Measurements from ENCODE around the gene TCEA2. TPM values are rescaled to one million over a fixed set of nuclear protein-coding genes. Genes with fewer than 3 reads are reported as not detected.

TCEA2 gene
- total and polyA plus RNA-seq, 2 of the 13 experiments (the other 11 are each of a cell fraction or from before 2014, with no cell fraction given), result 28.1 to 33.7 TPM

GRCh38 chr20:64065974-64066343 is 3.0 kb downstream of the TCEA2 start (continued):
- TF ChIP-seq, protein P1, sequence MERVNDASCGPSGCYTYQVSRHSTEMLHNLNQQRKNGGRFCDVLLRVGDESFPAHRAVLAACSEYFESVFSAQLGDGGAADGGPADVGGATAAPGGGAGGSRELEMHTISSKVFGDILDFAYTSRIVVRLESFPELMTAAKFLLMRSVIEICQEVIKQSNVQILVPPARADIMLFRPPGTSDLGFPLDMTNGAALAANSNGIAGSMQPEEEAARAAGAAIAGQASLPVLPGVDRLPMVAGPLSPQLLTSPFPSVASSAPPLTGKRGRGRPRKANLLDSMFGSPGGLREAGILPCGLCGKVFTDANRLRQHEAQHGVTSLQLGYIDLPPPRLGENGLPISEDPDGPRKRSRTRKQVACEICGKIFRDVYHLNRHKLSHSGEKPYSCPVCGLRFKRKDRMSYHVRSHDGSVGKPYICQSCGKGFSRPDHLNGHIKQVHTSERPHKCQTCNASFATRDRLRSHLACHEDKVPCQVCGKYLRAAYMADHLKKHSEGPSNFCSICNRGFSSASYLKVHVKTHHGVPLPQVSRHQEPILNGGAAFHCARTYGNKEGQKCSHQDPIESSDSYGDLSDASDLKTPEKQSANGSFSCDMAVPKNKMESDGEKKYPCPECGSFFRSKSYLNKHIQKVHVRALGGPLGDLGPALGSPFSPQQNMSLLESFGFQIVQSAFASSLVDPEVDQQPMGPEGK (CRISPR knock-in tag; IDR thresholded peaks at IDR 0.05), result peak; percentile 34; the same call in 1 of the 2 replicates
- TF ChIP-seq DNMT1 (CRISPR knock-in tag; IDR thresholded peaks at IDR 0.05), result 0 out of 2 replicates have a peak, but pooled peaks have one; percentile 55
- TF ChIP-seq ZNF33B (CRISPR knock-in tag; IDR thresholded peaks at IDR 0.05), result no peak
- TF ChIP-seq ZC3H4 (CRISPR knock-in tag; IDR thresholded peaks at IDR 0.05; ENCODE audit: borderline replicate concordance), result no peak
- no peak for TF ChIP-seq RERE (CRISPR knock-in tag; IDR thresholded peaks at IDR 0.05; ENCODE audit: low read depth)
- TF ChIP-seq ZNF567 (CRISPR knock-in tag; IDR thresholded peaks at IDR 0.05; ENCODE audit: borderline replicate concordance), result 0 out of 2 replicates have a peak, but pooled peaks have one; percentile 66
- no peak for TF ChIP-seq SP140L (CRISPR knock-in tag; IDR thresholded peaks at IDR 0.05; ENCODE audit: borderline replicate concordance)
- no peak for TF ChIP-seq ZNF260 (CRISPR knock-in tag; IDR thresholded peaks at IDR 0.05; ENCODE audit: borderline replicate concordance, low read depth)
- peak; percentile 51; the same call in 1 of the 2 replicates for TF ChIP-seq POLR2AphosphoS5 (IDR thresholded peaks at IDR 0.05; ENCODE audit: low read depth, low read length)
- no peak for TF ChIP-seq ZNF512B (CRISPR knock-in tag; IDR thresholded peaks at IDR 0.05; ENCODE audit: borderline replicate concordance)
- 0 out of 2 replicates have a peak, but pooled peaks have one; percentile 7 for TF ChIP-seq FOXA3 (CRISPR knock-in tag; IDR thresholded peaks at IDR 0.05)
- TF ChIP-seq NFYC (CRISPR knock-in tag; IDR thresholded peaks at IDR 0.05), result peak; percentile 63
- TF ChIP-seq ZSCAN25 (CRISPR knock-in tag; IDR thresholded peaks at IDR 0.05), result 0 out of 2 replicates have a peak, but pooled peaks have one; percentile 4
- 0 out of 2 replicates have a peak, but pooled peaks have one; percentile 15 for TF ChIP-seq ZNF598 (CRISPR knock-in tag; IDR thresholded peaks at IDR 0.05; ENCODE audit: borderline replicate concordance)
- TF ChIP-seq NR1H2 (CRISPR knock-in tag; IDR thresholded peaks at IDR 0.05; ENCODE audit: borderline replicate concordance, low read depth), result no peak
- no peak for TF ChIP-seq HDAC2 (CRISPR knock-in tag; IDR thresholded peaks at IDR 0.05)
- peak; percentile 89 for TF ChIP-seq RXRA (CRISPR knock-in tag; IDR thresholded peaks at IDR 0.05)
- no peak for TF ChIP-seq ZNF335 (CRISPR knock-in tag; IDR thresholded peaks at IDR 0.05)
- no peak for TF ChIP-seq PITX1 (CRISPR knock-in tag; IDR thresholded peaks at IDR 0.05)
- TF ChIP-seq RFX5 (IDR thresholded peaks at IDR 0.05; ENCODE audit: low read depth, low read length), result no peak
- TF ChIP-seq ZNF768 (CRISPR knock-in tag; IDR thresholded peaks at IDR 0.05), result no peak
- no peak for TF ChIP-seq ZMYM3 (CRISPR knock-in tag; IDR thresholded peaks at IDR 0.05)
